ENCODE measurements around the gene MARCHF11.

Gene MARCHF11

DNA sequence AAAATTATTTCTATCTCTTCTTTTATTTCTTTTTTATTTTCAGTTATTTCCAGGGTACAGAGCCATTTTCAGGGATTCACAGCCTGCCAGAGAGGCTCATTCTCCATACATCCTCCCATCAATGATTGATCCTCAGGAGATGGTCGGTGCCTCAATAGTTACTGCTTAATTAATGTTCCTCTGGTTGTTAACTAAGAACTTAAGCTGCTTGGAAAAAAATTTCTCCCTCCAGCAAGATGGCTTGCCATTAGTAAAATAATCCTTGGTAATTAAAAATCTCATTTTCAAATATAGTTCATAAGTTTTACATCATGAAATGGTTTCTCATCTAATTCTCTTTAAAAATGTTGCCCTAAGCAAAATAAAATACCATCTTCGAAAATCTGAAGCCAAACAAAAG is 20.0 kb downstream of the MARCHF11 start:
- DNase-seq, result no peak
- Histone ChIP-seq H3K14ac (ENCODE audit: low read length) (no peak overlapping the region), H2AK5ac (ENCODE audit: low read length) (no peak overlapping the region), H4K91ac (ENCODE audit: low read depth, low read length) (no peak overlapping the region), H3K9me3 (ENCODE audit: insufficient read depth, low read depth, low read length) (no peaks in the 10 kb centered on the region), H4K8ac (ENCODE audit: low read depth, low read length) (no peak overlapping the region), H3K27ac (ENCODE audit: low read depth, low read length) (no peak overlapping the region), H3K4me3 (ENCODE audit: low read depth, low read length) (no peak overlapping the region), H2BK120ac (ENCODE audit: insufficient read depth, low read length, poor library complexity) (no peak overlapping the region), H3K23ac (ENCODE audit: low read length) (no peak overlapping the region), H3K4me1 (ENCODE audit: control insufficient read depth in 1 of 2, insufficient read depth in 2 of 2, low read length in 2 of 2) (no peaks in the 10 kb centered on the region), H3K9ac (ENCODE audit: low read length) (no peak overlapping the region), H3K4me2 (ENCODE audit: low read length) (no peak overlapping the region), H2BK5ac (ENCODE audit: low read depth, low read length, poor library complexity) (no peak overlapping the region), H3K36me3 (ENCODE audit: control insufficient read depth in 1 of 2, insufficient read depth in 2 of 2, low read length in 2 of 2) (no peaks in the 10 kb centered on the region), H2AFZ (ENCODE audit: insufficient read depth, low read length, poor library complexity) (no peak overlapping the region), H3K79me1 (ENCODE audit: low read length) (no peaks in the 10 kb centered on the region), H3K27me3 (ENCODE audit: insufficient read depth, low read length) (no peaks in the 10 kb centered on the region), H4K12ac (ENCODE audit: low read depth, low read length) (no peak overlapping the region), H3K79me2 (ENCODE audit: control insufficient read depth, insufficient read depth, low read length, poor library complexity) (no peaks in the 10 kb centered on the region), H3K4ac (ENCODE audit: low read depth, low read length) (no peak overlapping the region), H3K18ac (ENCODE audit: low read length) (no peak overlapping the region), H2BK12ac (ENCODE audit: low read length) (no peak overlapping the region)
- WGBS (ENCODE audit: extremely low coverage, insufficient coverage, insufficient read length), result no CpG with 5 or more reads among the region's 2 CpGs

DNA sequence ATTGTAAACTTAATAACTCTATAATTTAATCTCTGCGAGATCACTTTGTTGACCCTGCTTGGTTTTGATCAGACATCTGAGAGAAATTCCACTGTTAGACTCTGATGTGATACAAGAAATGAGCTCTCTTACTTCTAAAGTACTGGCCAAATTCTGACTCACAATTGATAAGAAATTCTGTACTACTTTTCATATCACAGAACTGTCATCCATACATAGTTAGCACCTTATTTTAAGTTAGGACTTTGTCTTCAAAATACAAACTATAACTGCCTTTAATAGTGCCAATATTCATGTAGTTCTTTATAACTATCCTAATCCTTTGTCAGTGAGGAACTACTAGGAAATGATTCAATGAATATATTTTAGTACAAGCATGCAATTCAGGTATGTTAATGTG is 23.4 kb downstream of the MARCHF11 start:
- Histone ChIP-seq H2AK5ac (ENCODE audit: low read length) (no peak overlapping the region), H3K36me3 (ENCODE audit: control insufficient read depth in 1 of 2, insufficient read depth in 2 of 2, low read length in 2 of 2) (no peaks in the 10 kb centered on the region), H3K18ac (ENCODE audit: low read length) (no peak overlapping the region), H3K27ac (ENCODE audit: low read depth, low read length) (no peak overlapping the region), H3K9me3 (ENCODE audit: insufficient read depth, low read depth, low read length) (no peaks in the 10 kb centered on the region), H2BK120ac (ENCODE audit: insufficient read depth, low read length, poor library complexity) (no peak overlapping the region), H3K79me2 (ENCODE audit: control insufficient read depth, insufficient read depth, low read length, poor library complexity) (no peaks in the 10 kb centered on the region), H3K4ac (ENCODE audit: low read depth, low read length) (no peak overlapping the region), H4K8ac (ENCODE audit: low read depth, low read length) (no peak overlapping the region), H3K4me1 (ENCODE audit: control insufficient read depth in 1 of 2, insufficient read depth in 2 of 2, low read length in 2 of 2) (peaks cover 0 to 3% of the 10 kb centered on the region in 2 experiments), H3K79me1 (ENCODE audit: low read length) (peaks cover 2% of the 10 kb centered on the region), H3K4me2 (ENCODE audit: low read length) (no peak overlapping the region), H3K27me3 (ENCODE audit: insufficient read depth, low read length) (no peaks in the 10 kb centered on the region), H2BK12ac (ENCODE audit: low read length) (no peak overlapping the region), H3K14ac (ENCODE audit: low read length) (no peak overlapping the region), H4K12ac (ENCODE audit: low read depth, low read length) (no peak overlapping the region), H3K4me3 (ENCODE audit: low read depth, low read length) (no peak overlapping the region), H2AFZ (ENCODE audit: insufficient read depth, low read length, poor library complexity) (no peak overlapping the region), H2BK5ac (ENCODE audit: low read depth, low read length, poor library complexity) (no peak overlapping the region), H4K91ac (ENCODE audit: low read depth, low read length) (no peak overlapping the region), H3K9ac (ENCODE audit: low read length) (no peak overlapping the region), H3K23ac (ENCODE audit: low read length) (no peak overlapping the region)
- DNase-seq, result no peak
- no CpG with 5 or more reads among the region's 1 CpG for WGBS (ENCODE audit: extremely low coverage, insufficient coverage, insufficient read length)

GRCh38 chr5:16152601-16153568 is 26.7 kb downstream of the MARCHF11 start:
- Histone ChIP-seq H4K8ac (ENCODE audit: low read depth, low read length) (no peak overlapping the region), H2AFZ (ENCODE audit: insufficient read depth, low read length, poor library complexity) (no peak overlapping the region), H2AK5ac (ENCODE audit: low read length) (no peak overlapping the region), H3K4me1 (ENCODE audit: control insufficient read depth in 1 of 2, insufficient read depth in 2 of 2, low read length in 2 of 2) (peaks cover 0 to 3% of the 10 kb centered on the region in 2 experiments), H3K4me3 (ENCODE audit: low read depth, low read length) (no peak overlapping the region), H3K9me3 (ENCODE audit: insufficient read depth, low read depth, low read length) (no peaks in the 10 kb centered on the region), H3K79me2 (ENCODE audit: control insufficient read depth, insufficient read depth, low read length, poor library complexity) (no peaks in the 10 kb centered on the region), H3K79me1 (ENCODE audit: low read length) (peaks cover 2% of the 10 kb centered on the region), H2BK120ac (ENCODE audit: insufficient read depth, low read length, poor library complexity) (no peak overlapping the region), H3K27ac (ENCODE audit: low read depth, low read length) (no peak overlapping the region), H3K4me2 (ENCODE audit: low read length) (peak overlapping the region; percentile 23), H3K36me3 (ENCODE audit: control insufficient read depth in 1 of 2, insufficient read depth in 2 of 2, low read length in 2 of 2) (no peaks in the 10 kb centered on the region), H3K14ac (ENCODE audit: low read length) (no peak overlapping the region), H3K18ac (ENCODE audit: low read length) (no peak overlapping the region), H3K4ac (ENCODE audit: low read depth, low read length) (no peak overlapping the region), H4K91ac (ENCODE audit: low read depth, low read length) (no peak overlapping the region), H2BK12ac (ENCODE audit: low read length) (no peak overlapping the region), H2BK5ac (ENCODE audit: low read depth, low read length, poor library complexity) (no peak overlapping the region), H3K9ac (ENCODE audit: low read length) (no peak overlapping the region), H4K12ac (ENCODE audit: low read depth, low read length) (no peak overlapping the region), H3K27me3 (ENCODE audit: insufficient read depth, low read length) (no peaks in the 10 kb centered on the region), H3K23ac (ENCODE audit: low read length) (no peak overlapping the region)
- WGBS (ENCODE audit: extremely low coverage, insufficient coverage, insufficient read length), result no CpG with 5 or more reads among the region's 3 CpGs
- peak in 1 of 2 donors; percentile 29 for DNase-seq

DNA sequence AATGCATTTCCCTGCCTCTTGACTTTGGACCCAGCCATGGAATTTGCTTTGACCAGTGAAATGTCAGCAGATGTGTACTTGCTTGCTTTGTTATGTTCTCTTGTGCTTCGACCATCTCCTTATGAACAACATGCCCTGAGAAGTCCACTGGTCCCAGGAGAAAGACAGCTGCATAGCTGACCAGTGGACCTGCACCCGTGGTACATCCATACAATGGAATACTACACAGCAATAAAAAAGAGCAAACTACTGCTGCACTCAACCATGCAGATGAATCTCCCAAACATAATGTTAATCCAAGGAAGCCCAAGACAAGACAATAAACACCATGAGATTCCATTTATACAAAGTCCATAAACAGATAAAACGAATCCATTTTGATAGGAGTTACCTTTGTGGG is 30.0 kb downstream of the MARCHF11 start:
- Histone ChIP-seq H3K36me3 (ENCODE audit: control insufficient read depth in 1 of 2, insufficient read depth in 2 of 2, low read length in 2 of 2) (no peaks in the 10 kb centered on the region), H3K9ac (ENCODE audit: low read length) (no peak overlapping the region), H3K4me2 (ENCODE audit: low read length) (no peak overlapping the region), H2AK5ac (ENCODE audit: low read length) (no peak overlapping the region), H4K91ac (ENCODE audit: low read depth, low read length) (no peak overlapping the region), H3K79me1 (ENCODE audit: low read length) (peaks cover 2% of the 10 kb centered on the region), H2BK12ac (ENCODE audit: low read length) (no peak overlapping the region), H4K8ac (ENCODE audit: low read depth, low read length) (no peak overlapping the region), H3K18ac (ENCODE audit: low read length) (no peak overlapping the region), H2BK120ac (ENCODE audit: insufficient read depth, low read length, poor library complexity) (no peak overlapping the region), H3K4me1 (ENCODE audit: control insufficient read depth in 1 of 2, insufficient read depth in 2 of 2, low read length in 2 of 2) (peaks cover 0 to 3% of the 10 kb centered on the region in 2 experiments), H3K9me3 (ENCODE audit: insufficient read depth, low read depth, low read length) (no peaks in the 10 kb centered on the region), H3K23ac (ENCODE audit: low read length) (no peak overlapping the region), H2AFZ (ENCODE audit: insufficient read depth, low read length, poor library complexity) (no peak overlapping the region), H3K27me3 (ENCODE audit: insufficient read depth, low read length) (no peaks in the 10 kb centered on the region), H2BK5ac (ENCODE audit: low read depth, low read length, poor library complexity) (no peak overlapping the region), H3K27ac (ENCODE audit: low read depth, low read length) (no peak overlapping the region), H3K4me3 (ENCODE audit: low read depth, low read length) (no peak overlapping the region), H3K79me2 (ENCODE audit: control insufficient read depth, insufficient read depth, low read length, poor library complexity) (no peaks in the 10 kb centered on the region), H3K4ac (ENCODE audit: low read depth, low read length) (no peak overlapping the region), H4K12ac (ENCODE audit: low read depth, low read length) (no peak overlapping the region), H3K14ac (ENCODE audit: low read length) (no peak overlapping the region)
- no CpG with 5 or more reads among the region's 3 CpGs for WGBS (ENCODE audit: extremely low coverage, insufficient coverage, insufficient read length)
- no peak for DNase-seq
